AG20443 (cell line): ENCODE results near the gene FMN2.
"Not testable (repeated sequence)": the region's sequence is repeated elsewhere in the genome, so short reads cannot be mapped to it uniquely, and the experiment has no call there.

ENCODE experiments used
- DNase-seq: peaks from one replicate; pipeline ENCODE4 v3.0.0; 2012; ENCODE audit warnings: low spot score, mixed read lengths

FMN2 gene

DNA sequence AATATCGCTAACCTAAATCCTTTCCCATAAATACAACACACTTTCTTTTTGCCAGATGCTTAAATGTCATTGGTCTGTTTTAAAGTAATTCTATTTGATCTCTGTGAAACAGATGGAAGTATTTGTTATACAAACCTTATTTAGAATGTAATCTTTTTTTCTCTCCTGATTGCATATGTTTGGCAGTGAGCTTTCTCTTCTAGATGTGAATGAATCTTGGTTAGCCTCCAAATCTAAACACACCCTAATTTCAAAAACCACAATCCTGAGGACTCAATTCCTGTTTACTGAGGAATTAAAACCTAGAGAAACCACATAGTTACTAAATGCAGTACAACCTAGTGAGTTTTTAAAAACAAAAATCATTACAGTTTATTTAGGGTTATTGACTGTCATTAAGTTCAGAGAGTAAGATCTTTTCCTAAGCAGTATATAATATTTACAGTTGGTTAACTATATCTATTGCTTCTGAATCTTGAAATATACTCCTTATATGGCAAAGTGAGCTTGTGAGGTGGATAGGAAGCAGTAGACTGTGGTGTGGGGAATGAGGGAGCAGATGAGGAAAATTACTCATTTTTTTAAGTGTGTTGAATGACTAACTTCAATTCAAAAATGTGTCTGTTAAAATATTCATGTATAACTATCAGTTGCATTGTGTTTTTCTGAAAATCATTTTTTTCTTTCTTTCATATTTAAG, 218.7 kb downstream of the FMN2 start:
- peak; percentile 38 for DNase-seq

- peak; percentile 73 for DNase-seq
Observed at GRCh38 chr1:240312872-240313271, 221.2 kb downstream of the FMN2 start.

DNA sequence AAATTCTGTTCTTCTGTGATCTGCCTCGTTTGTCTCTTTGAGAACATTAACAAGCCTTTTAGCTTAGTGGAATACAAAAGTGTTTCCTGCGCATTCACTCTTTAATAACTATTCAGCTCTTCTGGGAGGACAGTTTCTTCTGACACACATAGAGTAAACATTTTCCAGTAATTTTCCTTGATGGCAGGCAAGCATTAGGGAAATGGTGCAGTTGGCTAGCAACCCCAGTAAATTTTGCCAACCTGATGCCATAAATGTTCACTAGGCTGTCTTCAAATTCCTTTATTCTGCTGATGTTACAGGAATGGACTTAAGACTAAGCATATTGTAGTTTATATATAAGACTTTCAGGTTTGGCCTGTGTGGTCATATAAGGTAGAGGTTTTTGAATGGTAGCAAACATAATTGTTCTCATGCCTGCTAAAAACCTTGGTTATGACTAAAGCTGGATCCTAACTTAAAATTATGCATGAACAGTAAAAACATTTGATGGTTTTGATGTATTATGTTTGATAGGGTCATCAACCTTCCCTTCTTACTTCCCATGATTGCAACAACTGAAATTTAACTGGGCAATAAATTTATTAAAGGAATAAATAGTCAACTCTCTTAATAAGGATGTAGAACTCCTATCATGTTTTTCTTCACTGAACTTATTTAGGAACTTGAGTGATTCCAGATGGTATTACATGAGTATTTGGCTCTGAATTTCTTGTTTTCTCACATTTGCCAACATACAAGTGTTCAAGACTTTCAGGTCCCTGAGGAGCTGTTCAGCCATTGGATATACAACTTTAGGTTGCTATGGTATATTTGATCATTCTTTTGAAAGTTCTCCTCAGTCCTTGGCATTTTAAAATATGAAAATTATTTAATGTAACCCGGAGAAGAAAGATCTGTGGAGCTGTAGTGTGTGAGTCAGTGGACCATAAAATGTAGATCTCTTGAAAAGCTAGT, 223.4 kb downstream of the FMN2 start:
- DNase-seq: peak; percentile 15

DNA sequence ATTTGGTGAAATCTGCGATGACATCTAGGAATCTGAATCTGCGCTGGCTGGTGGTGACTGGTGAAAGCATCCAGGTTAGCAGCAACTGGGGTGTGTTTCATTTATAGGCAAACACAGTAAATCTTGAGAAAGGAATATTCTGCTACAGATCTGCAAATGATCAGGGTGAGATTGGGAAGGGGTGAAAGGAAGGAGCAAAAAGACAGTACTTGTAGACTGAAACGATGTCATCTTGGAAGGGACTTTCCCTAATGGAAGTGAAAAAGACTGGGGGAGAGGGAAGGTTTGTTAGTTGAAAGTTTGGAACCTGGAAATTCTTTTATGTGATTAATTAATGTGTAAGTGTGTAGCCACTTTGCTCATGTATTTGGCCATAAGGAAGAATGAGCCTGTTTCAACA, 228.3 kb downstream of the FMN2 start:
- no peak for DNase-seq

- DNase-seq: no peak
Observed at GRCh38 chr1:240320659-240321058, 229.0 kb downstream of the FMN2 start.

- no peak for DNase-seq
Observed at GRCh38 chr1:240322943-240323342, 231.3 kb downstream of the FMN2 start.

- DNase-seq: not testable (repeated sequence)
Observed at GRCh38 chr1:240328382-240328781, 236.7 kb downstream of the FMN2 start.

DNA sequence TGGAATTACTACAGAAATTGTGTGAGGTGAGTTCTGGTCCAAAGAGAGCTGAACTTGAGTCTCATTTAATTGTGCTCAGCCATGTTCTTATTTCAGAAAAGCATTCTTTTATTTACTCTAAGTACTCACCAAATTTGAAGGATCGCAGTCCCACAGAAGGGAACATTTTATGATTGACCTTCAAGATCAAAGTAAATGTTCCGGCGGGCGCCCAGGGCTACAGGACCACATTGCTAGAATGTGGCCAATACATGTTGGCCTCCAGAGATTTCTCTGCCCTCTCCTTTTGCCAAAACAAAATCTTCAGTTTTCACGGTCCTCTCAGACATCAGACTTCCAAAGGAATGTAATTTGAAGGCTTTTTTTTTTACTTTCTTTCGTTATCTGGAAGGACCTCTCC, 237.8 kb downstream of the FMN2 start:
- no peak for DNase-seq

DNA sequence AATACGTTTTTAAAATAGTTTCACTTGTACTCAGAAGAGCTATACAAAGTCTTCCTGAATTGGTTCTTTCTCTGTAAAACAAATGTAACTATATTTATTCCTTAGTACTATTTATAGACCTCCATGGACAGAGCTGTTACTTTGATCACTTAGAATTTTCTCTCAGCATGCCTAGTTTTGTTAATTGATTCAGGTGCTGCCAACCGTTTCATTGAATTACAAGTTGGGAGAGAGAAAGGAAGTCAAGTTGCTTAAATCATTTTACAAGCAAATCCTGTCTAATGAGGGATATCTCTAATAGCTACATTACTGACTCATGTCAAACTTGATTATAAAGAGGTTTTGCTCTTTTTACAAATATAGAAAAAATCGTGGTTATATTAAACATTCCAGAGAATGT, 241.0 kb downstream of the FMN2 start:
- DNase-seq: no peak

- DNase-seq: peak; percentile 80
Observed at GRCh38 chr1:240337781-240338180, 246.1 kb downstream of the FMN2 start.

GRCh38 chr1:240338837-240339236, 247.2 kb downstream of the FMN2 start:
- DNase-seq: no peak

DNA sequence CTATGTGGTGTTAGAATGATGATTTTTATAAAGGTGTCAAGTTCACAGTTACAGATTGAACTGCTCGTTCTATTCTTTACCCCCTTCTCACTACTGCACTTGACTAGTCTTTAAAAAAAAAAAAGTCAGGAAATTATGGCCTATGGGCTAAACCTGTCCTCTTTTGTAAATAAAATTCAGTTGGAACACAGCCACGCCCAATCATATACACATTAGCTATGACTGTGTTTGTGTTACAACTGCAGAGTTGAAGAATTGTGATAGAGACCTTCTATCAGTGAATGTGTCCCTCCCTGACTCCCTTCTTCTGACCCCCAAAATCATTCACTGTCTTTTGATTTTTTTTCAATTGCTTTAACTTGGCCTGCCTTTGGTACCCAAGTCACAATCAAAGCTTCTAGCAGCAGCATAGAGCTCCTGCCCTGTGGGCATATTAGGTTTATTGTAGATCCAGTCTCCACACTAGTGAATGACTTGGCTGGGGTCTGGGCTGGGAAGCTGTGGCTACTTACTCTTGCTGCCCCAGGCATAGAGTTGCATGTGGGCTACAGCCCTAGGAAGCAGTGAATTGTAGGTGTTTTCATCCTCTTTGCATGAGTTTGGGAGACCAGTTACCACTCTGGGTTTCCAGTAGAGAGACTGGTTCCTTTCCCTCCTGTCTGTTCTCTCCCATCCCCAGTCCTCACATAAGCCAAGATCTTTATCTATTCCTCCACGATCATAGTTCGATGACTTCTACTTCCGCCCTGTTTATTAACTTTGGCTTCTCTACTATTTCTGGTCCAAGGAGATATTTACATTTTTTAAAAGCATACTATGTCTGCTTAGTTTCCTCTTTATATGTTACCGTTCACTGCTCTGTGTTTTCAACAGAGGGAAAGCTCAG, 249.9 kb downstream of the FMN2 start:
- no peak for DNase-seq

- no peak for DNase-seq
Observed at GRCh38 chr1:240342251-240342625, 250.6 kb downstream of the FMN2 start.

DNA sequence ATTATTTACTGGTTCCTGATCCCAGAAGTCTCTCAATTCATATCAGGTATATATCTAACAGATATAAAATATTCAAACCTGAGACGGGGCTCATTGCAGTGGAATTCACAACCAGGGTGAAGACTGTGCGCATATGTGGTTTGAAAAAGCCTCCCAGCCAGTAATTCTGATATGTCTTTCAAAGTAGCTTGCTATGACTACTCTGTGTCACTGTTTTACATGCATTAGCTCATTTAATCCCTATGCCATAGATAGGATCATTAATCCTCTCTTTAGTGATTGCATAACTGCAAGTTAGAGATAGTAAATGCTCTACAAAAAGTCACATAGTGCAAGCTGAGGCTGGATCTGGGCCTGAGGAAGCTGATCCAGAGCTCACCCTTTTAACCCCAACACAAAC, 251.4 kb downstream of the FMN2 start:
- no peak for DNase-seq

- no peak for DNase-seq
Observed at GRCh38 chr1:240343966-240344365, 252.3 kb downstream of the FMN2 start.

- DNase-seq: no peak
Observed at GRCh38 chr1:240344918-240345317, 253.2 kb downstream of the FMN2 start.

DNA sequence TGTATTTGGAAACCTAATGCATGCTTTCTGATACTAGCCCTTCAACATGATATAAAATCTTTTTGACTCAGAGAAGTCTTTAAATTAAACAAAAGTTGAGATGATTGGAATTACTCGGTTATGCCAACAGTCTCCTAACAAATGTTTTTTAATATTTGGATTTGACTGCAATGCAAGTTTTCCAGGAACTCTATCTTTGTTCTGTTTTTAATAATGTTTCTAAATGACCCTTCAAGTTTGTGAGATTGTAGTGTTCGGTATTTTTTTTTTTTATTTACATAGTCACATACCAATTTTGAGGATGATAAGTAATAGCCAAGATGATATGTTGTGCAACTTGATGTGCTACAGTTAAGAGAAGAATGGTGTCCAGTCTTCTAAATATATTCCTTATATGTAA, 258.0 kb downstream of the FMN2 start:
- no peak for DNase-seq

- DNase-seq: peak; percentile 75
Observed at GRCh38 chr1:240350910-240351331, 259.2 kb downstream of the FMN2 start.

DNA sequence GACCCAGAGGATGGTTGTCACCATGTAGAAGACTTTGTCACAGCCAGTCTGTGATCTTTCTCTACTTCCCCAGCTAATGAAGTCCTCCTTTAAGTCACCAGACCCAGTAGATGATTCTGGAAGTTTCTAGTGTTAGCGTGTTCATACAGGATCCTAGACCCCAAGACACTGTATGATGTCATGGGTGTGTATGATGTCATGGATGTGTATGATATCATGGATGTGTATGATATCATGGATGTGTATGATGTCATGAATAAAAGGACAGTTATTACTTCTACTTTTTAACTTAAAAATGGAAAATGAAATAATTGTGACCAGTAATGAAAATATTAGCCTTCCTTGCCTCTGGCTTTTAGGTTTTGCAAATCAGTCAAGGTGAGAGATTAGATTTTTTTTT, 260.0 kb downstream of the FMN2 start:
- DNase-seq: no peak

DNA sequence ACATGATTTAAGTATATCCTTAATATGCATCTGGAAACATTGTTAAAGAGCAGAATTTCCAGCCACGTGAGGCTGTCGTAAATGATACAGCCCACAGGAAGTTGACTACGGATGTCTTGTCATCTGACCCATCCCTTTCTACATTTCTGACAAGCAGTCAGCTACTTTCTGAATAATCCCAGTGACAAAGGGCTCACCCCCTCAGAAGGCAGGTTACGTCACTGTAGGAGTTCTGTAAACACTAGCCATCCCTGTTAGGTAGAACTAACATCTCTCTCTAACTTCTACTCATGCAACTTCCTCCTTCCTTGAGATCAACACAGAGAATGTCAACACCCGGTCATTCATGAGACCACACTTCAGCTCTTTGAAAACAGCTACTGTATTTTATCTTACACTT, 261.1 kb downstream of the FMN2 start:
- no peak for DNase-seq

GRCh38 chr1:240356568-240356967, 264.9 kb downstream of the FMN2 start:
- DNase-seq: no peak

DNA sequence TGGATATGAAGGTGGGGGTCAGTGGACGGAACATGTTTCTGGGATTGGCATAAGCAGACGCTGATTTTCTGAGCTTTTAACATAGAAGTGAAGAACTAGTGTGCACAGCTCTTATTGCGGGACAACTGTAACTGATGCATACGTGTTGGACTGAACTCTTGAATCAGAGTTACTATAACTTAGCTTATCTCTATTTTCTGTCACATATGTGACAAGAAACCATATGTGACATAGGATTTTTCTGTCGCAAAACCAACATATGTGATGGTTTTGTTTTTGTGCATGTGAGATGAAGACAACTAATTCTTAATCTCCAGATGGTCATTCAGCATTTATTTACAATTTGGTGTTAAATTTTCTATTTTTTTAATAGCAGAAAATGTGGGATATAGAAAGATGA, 270.4 kb downstream of the FMN2 start:
- DNase-seq: no peak
